HG03025 (cell line): ENCODE results near the gene ID3.
"Not testable (repeated sequence)": the region's sequence is repeated elsewhere in the genome, so short reads cannot be mapped to it uniquely, and the experiment has no call there.

ENCODE experiments used
- ATAC-seq: cut with Tn5 transposase; IDR thresholded peaks from one replicate; pipeline ENCODE4 v1.9.1; 2021; ENCODE audit warnings: mild to moderate bottlenecking, moderate library complexity; ENCODE audit not compliant: unreplicated experiment, low FRiP score

Gene ID3

DNA sequence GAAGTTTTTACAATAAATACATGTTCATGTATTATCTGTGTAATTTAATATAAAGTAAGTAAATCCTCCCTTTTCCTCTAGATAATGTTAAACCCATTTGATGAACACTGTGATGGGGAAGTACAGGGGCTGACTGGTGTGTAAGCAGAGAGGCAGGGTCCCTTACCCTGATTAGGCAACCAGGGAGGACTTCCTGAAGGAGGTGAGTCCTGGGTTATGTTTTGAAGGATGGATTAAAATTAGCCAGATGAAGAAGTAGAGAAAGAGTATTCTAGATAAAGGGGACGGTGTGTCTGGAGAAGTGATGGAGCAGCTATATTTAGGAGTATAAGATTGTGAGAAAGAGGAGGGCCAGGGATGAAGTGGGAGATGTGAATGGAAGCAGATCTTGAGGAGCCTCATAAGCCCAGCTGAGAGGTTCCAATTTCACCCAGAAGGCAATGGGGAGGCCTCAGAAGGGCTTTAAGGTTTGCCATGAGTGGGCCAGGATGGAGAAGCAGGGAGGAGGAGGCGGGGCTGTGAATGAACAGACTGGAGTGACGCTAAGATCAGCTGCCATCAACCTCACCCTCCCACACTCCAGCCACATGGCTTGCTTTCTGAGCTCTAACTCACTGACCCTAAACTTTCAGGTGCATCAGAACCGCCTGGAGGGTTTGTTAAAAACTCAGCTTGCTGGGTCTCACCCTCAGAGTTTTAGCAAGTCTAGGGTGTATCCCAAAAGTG lies 30.9 kb upstream of the ID3 start:
- ATAC-seq = no peak

DNA sequence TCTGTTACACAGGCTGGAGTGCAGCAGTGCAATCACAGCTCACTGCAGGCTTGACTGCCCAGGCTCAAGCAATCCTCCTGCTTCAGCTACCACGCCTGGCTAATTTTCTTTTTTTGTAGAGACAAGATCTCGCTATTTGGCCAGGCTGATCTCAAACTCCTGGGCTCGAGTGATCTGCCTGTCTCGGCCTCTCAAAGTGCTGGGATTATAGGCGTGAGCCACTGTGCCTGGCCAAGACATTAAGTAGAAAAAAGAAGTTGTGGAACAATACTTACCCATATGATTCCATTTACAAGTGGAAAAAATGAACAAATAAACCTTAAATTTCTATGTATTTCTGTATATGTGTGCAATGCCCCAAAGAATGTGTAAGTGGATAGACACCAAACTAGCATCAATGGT lies 30.3 kb upstream of the ID3 start:
- ATAC-seq = no peak

DNA sequence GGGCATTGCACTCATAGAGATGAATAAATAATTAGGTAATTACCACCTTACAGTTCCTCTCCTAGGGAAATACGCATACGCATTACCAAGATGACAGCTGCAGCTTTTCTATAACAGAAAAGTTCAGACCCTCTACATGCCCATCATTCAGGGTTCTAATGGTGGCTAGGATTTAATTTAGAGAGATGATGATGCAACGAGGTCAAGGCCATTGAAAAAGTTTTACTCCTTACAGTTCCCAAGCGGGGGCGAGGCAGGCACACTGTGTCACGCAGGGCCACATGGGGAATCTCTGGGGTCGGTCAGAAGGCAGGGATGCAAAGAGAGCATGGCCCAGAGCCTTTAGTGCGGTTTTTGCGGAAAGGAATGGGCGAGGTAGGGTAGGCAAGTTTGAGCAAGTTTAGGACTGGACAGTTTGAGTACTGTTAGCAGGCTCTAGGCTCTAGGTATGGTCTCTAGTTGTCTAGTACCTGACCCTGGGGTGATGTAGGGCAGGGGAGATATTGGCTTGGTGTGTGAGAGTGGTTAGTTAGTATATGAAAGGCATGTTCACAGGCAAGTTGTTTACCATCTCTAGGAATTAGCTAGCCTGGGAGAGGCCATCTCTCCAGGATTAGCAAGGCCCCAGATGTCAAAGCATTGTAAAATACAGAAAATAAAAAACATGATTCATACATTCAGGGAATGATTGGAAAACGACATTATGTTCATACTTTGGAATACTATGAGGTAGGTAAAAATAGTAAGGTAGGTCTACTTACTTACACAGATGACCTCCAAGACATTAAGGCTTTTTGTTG lies 29.6 kb upstream of the ID3 start:
- no peak for ATAC-seq

GRCh38 chr1:23585321-23586022 lies 26.2 kb upstream of the ID3 start:
- ATAC-seq = no peak

GRCh38 chr1:23583727-23584126 lies 24.4 kb upstream of the ID3 start:
- not testable (repeated sequence) for ATAC-seq

GRCh38 chr1:23582820-23583219 lies 23.5 kb upstream of the ID3 start:
- ATAC-seq = no peak

- ATAC-seq = no peak
Measured at GRCh38 chr1:23581219-23581618, 21.9 kb upstream of the ID3 start.

- no peak for ATAC-seq
Measured at GRCh38 chr1:23578997-23579363, 19.7 kb upstream of the ID3 start.

- ATAC-seq = no peak
Measured at GRCh38 chr1:23578311-23578996, 19.2 kb upstream of the ID3 start.

DNA sequence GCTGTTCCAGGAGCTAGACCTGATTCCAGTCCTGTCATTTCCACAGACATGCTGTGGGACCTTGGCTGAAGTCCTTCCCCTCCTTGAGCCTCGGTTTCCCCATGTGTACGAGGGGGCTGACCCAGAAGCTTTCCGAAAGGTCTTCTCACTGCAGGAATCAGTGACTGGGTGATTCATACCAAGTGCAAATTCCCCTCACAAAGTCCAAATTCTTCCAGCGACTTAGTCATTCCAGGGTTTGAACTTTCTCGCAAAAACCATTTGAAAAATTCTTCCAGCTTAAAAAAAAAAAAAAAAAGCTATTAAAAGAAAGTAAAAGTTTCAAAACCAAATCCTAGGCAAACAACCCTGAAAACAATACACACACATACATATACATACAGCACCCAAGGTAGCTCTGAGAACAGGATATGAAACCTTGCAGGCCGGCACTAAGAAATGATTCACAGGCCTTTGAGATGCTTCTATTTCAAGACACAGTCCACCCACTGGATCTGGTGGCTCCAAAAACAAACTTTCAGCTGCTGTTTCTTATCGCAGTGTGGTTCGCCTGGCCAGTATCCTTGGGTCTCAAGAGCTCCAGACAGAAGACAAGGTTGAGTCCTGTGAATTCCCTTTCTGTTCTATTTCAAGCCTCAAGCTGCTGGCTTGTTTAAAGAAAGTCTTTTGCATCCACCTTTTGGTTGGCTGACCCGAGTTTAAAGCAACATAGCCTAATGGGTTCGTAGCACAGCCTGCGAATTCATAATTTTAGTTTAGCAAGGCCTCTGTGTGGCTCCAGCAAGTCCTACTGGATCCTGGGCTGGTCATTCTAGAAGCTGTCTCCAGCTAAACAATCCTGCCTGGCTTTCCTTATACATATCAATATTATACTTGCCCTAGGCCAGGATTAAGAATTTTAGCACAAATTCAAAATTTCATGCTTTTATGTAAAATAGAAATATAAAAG lies 18.0 kb upstream of the ID3 start:
- no peak for ATAC-seq

GRCh38 chr1:23576338-23577055 lies 17.2 kb upstream of the ID3 start:
- ATAC-seq = no peak

DNA sequence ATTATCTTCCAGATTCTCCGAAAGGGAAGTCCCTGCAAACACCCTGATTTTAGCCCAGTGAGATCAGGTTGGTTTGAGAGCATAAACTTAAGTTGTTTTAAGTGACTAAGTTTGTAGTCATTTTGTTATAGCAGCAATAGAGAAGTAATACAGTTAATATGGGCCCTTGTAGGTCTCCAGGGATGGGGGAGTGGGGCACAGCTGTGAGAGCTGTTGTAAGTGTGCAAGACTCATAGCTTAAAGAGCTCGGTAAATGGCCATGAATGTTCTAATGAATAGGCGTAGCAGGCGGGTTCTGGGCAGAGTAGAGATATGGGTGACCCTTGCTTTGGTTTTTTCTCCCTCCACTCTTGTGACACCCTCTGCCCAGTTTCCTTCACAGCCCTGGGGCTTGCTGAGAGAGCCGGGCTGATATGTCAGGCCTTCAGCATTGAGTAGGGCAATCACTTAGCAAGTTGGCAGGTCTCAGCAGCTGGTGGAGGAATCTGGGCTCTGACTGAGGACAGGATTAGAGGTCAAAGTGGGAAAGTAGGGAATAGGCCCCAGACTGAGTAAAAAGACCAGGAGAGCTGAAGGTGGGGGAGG lies 16.0 kb upstream of the ID3 start:
- no peak for ATAC-seq

- no peak for ATAC-seq
Measured at GRCh38 chr1:23574265-23574754, 15.0 kb upstream of the ID3 start.

GRCh38 chr1:23573574-23574182 lies 14.4 kb upstream of the ID3 start:
- ATAC-seq = no peak

DNA sequence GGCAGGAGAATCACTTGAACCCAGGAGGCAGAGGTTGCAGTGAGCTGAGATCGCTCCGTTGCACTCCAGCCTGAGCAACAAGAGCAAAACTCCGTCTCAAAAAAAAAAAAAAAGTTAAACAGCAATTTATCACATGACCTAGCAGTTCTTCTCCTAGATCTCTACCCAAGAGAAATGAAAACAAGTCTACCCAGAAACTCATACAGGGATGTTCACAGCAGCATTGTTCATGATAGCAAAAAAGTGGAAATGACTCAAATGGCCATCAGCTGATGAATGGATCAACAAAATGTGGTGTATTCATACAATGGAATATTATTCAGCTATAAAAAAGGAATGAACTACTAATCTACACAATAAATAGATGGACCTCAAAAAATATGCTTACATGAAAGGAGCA lies 12.2 kb upstream of the ID3 start:
- no peak for ATAC-seq

- no peak for ATAC-seq
Measured at GRCh38 chr1:23570001-23570691, 10.8 kb upstream of the ID3 start.

DNA sequence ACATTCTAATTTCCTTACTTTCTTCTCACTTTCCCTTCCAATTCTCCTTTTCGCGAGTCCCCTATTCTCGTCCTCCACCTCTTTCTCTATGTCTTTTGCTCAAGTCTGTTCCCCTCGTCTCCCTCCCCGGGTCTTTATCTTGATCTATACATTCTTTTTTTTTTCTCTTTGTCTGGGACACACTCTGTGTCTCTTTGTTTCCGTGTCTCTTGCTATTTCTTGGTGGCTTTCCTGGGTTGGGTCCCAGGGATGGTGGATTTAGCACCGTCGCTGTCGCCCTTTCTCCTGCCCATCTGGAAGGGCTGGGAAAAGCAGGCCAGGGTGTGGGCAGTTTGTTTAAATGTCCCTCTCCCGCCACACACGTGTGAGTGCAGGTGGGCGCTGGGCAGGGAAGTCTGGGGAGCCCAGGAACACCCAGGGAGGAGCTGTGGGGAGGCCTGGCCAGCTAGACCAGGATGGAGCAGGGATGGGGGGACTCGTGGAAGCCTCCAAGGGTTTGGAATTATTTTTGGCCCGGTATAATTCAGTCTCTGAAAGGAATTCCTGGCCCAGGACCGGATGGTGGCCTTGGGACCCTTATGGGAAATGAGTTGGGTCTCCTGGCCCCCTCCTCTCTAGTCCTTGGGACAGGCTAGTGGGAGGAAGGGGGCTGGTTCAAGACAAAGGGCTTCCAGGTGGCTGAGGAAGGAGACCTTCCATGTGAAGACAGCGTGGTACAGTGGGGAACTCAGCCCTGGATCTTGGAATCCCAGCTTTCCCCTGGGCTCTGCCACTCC lies 9.5 kb upstream of the ID3 start:
- no peak for ATAC-seq
